Measurements from ENCODE around the gene TOP1.

Gene TOP1

DNA sequence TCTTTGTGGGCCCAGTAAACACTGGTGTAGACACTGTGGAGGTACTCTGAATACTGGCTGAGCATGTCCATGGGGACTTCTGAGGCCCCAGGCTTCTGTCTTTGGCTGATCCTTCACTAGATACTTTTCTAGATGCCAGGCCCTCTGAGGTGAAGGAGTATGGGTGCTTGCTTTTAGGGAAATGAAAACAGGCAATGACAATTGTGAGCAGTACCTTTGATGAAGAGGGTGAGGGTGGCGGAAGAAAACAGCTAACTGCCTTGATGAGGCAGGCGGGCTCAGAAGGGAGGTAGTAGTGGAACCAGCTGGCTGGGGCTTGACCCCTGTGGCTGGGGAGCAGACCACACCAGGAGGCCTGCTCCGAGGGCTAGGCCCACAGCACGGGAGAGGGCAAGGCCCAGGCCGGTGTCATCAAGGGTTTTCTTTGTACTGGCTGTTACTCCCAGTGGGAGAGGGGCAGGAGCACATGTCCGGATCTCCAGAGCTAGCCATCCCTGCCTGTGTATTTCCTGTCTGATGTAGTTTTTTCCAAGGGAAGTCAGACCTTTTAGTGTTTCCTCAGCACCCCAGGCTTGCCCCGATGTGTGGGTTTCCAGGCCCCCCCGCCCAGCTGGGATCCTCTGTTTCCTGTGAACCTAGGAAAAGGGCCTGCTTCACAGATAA lies 112.7 kb downstream of the TOP1 start:
- Histone ChIP-seq H3K9ac (ENCODE audit: low read length) (no peak overlapping the region), H3K23ac (ENCODE audit: low read length) (no peak overlapping the region), H3K79me2 (ENCODE audit: control insufficient read depth, insufficient read depth, low read length, poor library complexity) (peaks cover 63% of the 10 kb centered on the region), H3K36me3 (ENCODE audit: control insufficient read depth in 1 of 2, insufficient read depth in 2 of 2, low read length in 2 of 2) (peaks cover 12 to 21% of the 10 kb centered on the region in 2 experiments), H2AFZ (ENCODE audit: insufficient read depth, low read length, poor library complexity) (no peak overlapping the region), H2BK5ac (ENCODE audit: low read depth, low read length, poor library complexity) (no peak overlapping the region), H3K27me3 (ENCODE audit: insufficient read depth, low read length) (no peaks in the 10 kb centered on the region), H3K4me2 (ENCODE audit: low read length) (no peak overlapping the region), H2BK120ac (ENCODE audit: insufficient read depth, low read length, poor library complexity) (no peak overlapping the region), H3K4ac (ENCODE audit: low read depth, low read length) (peak overlapping the region; percentile 93), H4K12ac (ENCODE audit: low read depth, low read length) (no peak overlapping the region), H3K27ac (ENCODE audit: low read depth, low read length) (no peak overlapping the region), H3K4me3 (ENCODE audit: low read depth, low read length) (no peak overlapping the region), H2AK5ac (ENCODE audit: low read length) (no peak overlapping the region), H3K79me1 (ENCODE audit: low read length) (peaks cover 20% of the 10 kb centered on the region), H2BK12ac (ENCODE audit: low read length) (no peak overlapping the region), H3K4me1 (ENCODE audit: control insufficient read depth in 1 of 2, insufficient read depth in 2 of 2, low read length in 2 of 2) (peaks cover 14 to 31% of the 10 kb centered on the region in 2 experiments), H4K8ac (ENCODE audit: low read depth, low read length) (no peak overlapping the region), H3K14ac (ENCODE audit: low read length) (no peak overlapping the region), H4K91ac (ENCODE audit: low read depth, low read length) (no peak overlapping the region), H3K9me3 (ENCODE audit: insufficient read depth, low read depth, low read length) (peaks cover 2% of the 10 kb centered on the region), H3K18ac (ENCODE audit: low read length) (no peak overlapping the region)
- WGBS (ENCODE audit: extremely low coverage, insufficient coverage, insufficient read length): no CpG with 5 or more reads among the region's 8 CpGs
- DNase-seq: no peak

- Histone ChIP-seq H3K14ac (ENCODE audit: low read length) (no peak overlapping the region), H2BK120ac (ENCODE audit: insufficient read depth, low read length, poor library complexity) (no peak overlapping the region), H3K79me2 (ENCODE audit: control insufficient read depth, insufficient read depth, low read length, poor library complexity) (peaks cover 58% of the 10 kb centered on the region), H3K4me2 (ENCODE audit: low read length) (no peak overlapping the region), H3K79me1 (ENCODE audit: low read length) (peaks cover 13% of the 10 kb centered on the region), H3K9me3 (ENCODE audit: insufficient read depth, low read depth, low read length) (peaks cover 2% of the 10 kb centered on the region), H3K4me3 (ENCODE audit: low read depth, low read length) (no peak overlapping the region), H3K18ac (ENCODE audit: low read length) (no peak overlapping the region), H3K4ac (ENCODE audit: low read depth, low read length) (peak overlapping the region; percentile 1), H3K27ac (ENCODE audit: low read depth, low read length) (no peak overlapping the region), H2BK5ac (ENCODE audit: low read depth, low read length, poor library complexity) (no peak overlapping the region), H3K36me3 (ENCODE audit: control insufficient read depth in 1 of 2, insufficient read depth in 2 of 2, low read length in 2 of 2) (peaks cover 15 to 22% of the 10 kb centered on the region in 2 experiments), H4K12ac (ENCODE audit: low read depth, low read length) (no peak overlapping the region), H2AFZ (ENCODE audit: insufficient read depth, low read length, poor library complexity) (no peak overlapping the region), H4K91ac (ENCODE audit: low read depth, low read length) (no peak overlapping the region), H2BK12ac (ENCODE audit: low read length) (no peak overlapping the region), H4K8ac (ENCODE audit: low read depth, low read length) (no peak overlapping the region), H3K27me3 (ENCODE audit: insufficient read depth, low read length) (no peaks in the 10 kb centered on the region), H3K23ac (ENCODE audit: low read length) (no peak overlapping the region), H3K9ac (ENCODE audit: low read length) (no peak overlapping the region), H2AK5ac (ENCODE audit: low read length) (no peak overlapping the region), H3K4me1 (ENCODE audit: control insufficient read depth in 1 of 2, insufficient read depth in 2 of 2, low read length in 2 of 2) (peaks cover 15 to 27% of the 10 kb centered on the region in 2 experiments)
- DNase-seq: no peak
- no CpG with 5 or more reads among the region's 4 CpGs for WGBS (ENCODE audit: extremely low coverage, insufficient coverage, insufficient read length)
Observed at GRCh38 chr20:41142245-41142644, 113.6 kb downstream of the TOP1 start.

DNA sequence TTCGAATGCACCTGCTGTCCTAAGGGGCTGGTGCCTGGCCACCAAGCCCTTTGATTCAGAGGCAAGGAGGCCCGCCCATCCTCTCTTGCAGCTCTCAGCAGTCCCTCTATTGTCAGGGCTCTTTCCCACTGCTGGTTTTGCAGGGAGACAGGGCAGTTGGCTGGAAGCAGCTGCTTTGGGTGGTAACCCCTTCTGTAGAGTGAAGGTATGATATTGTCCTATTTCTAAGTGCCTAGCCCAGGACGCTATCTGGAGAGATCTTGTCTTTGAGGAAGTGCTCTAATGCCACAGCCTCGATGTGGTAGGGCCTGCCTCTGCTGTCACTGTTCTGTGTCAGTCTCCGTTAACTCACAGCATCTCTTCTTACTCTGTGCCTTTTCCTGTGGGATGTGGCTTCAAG lies 114.3 kb downstream of the TOP1 start:
- no peak overlapping the region for H2AFZ ChIP-seq (ENCODE audit: insufficient read depth, low read length, poor library complexity)
- H3K79me2 ChIP-seq (ENCODE audit: control insufficient read depth, insufficient read depth, low read length, poor library complexity): peaks cover 52% of the 10 kb centered on the region
- peaks cover 15 to 22% of the 10 kb centered on the region in 2 experiments for H3K36me3 ChIP-seq (ENCODE audit: control insufficient read depth in 1 of 2, insufficient read depth in 2 of 2, low read length in 2 of 2)
- no peak overlapping the region for H3K27ac ChIP-seq (ENCODE audit: low read depth, low read length)
- no CpG with 5 or more reads among the region's 5 CpGs for WGBS (ENCODE audit: extremely low coverage, insufficient coverage, insufficient read length)
- H3K79me1 ChIP-seq (ENCODE audit: low read length): peaks cover 8% of the 10 kb centered on the region
- H3K18ac ChIP-seq (ENCODE audit: low read length): no peak overlapping the region
- no peak overlapping the region for H3K9ac ChIP-seq (ENCODE audit: low read length)
- no peak overlapping the region for H3K4me3 ChIP-seq (ENCODE audit: low read depth, low read length)
- no peak overlapping the region for H4K12ac ChIP-seq (ENCODE audit: low read depth, low read length)
- H3K23ac ChIP-seq (ENCODE audit: low read length): no peak overlapping the region
- no peak overlapping the region for H2BK120ac ChIP-seq (ENCODE audit: insufficient read depth, low read length, poor library complexity)
- H4K8ac ChIP-seq (ENCODE audit: low read depth, low read length): no peak overlapping the region
- no peak for DNase-seq
- no peak overlapping the region for H3K4me2 ChIP-seq (ENCODE audit: low read length)
- no peaks in the 10 kb centered on the region for H3K27me3 ChIP-seq (ENCODE audit: insufficient read depth, low read length)
- H2AK5ac ChIP-seq (ENCODE audit: low read length): no peak overlapping the region
- no peak overlapping the region for H3K14ac ChIP-seq (ENCODE audit: low read length)
- H3K4ac ChIP-seq (ENCODE audit: low read depth, low read length): peak overlapping the region; percentile 87
- no peak overlapping the region for H4K91ac ChIP-seq (ENCODE audit: low read depth, low read length)
- H3K4me1 ChIP-seq (ENCODE audit: control insufficient read depth in 1 of 2, insufficient read depth in 2 of 2, low read length in 2 of 2): peaks cover 15 to 27% of the 10 kb centered on the region in 2 experiments
- H3K9me3 ChIP-seq (ENCODE audit: insufficient read depth, low read depth, low read length): peaks cover 2% of the 10 kb centered on the region
- H2BK5ac ChIP-seq (ENCODE audit: low read depth, low read length, poor library complexity): no peak overlapping the region
- H2BK12ac ChIP-seq (ENCODE audit: low read length): no peak overlapping the region

DNA sequence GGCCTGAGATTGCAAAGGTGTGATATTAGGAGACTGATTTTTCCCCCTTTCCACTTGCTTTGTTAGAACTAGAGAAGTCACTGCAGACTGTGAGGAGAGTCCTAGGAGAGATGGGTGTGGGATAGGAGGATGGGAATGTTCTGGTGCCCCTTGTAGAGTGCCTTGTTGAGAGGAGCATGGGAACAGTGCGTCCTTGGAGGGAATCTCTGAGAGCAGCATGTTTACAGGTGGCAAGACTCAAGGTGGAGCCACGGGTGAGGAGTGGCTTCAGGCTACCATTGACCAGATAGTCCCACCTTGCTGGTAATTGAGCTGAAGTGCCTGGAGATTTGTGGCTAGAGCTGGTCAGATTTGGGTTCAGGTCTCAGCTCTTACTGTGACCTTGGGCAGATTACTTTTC lies 114.7 kb downstream of the TOP1 start:
- Histone ChIP-seq H3K4me3 (ENCODE audit: low read depth, low read length) (no peak overlapping the region), H3K27ac (ENCODE audit: low read depth, low read length) (no peak overlapping the region), H4K12ac (ENCODE audit: low read depth, low read length) (no peak overlapping the region), H3K4me1 (ENCODE audit: control insufficient read depth in 1 of 2, insufficient read depth in 2 of 2, low read length in 2 of 2) (peaks cover 15 to 27% of the 10 kb centered on the region in 2 experiments), H4K8ac (ENCODE audit: low read depth, low read length) (no peak overlapping the region), H2BK120ac (ENCODE audit: insufficient read depth, low read length, poor library complexity) (no peak overlapping the region), H3K4me2 (ENCODE audit: low read length) (no peak overlapping the region), H3K4ac (ENCODE audit: low read depth, low read length) (peak overlapping the region; percentile 87), H2BK5ac (ENCODE audit: low read depth, low read length, poor library complexity) (no peak overlapping the region), H3K79me2 (ENCODE audit: control insufficient read depth, insufficient read depth, low read length, poor library complexity) (peaks cover 48% of the 10 kb centered on the region), H2AK5ac (ENCODE audit: low read length) (no peak overlapping the region), H3K14ac (ENCODE audit: low read length) (no peak overlapping the region), H3K18ac (ENCODE audit: low read length) (no peak overlapping the region), H3K9ac (ENCODE audit: low read length) (no peak overlapping the region), H3K79me1 (ENCODE audit: low read length) (peaks cover 4% of the 10 kb centered on the region), H2BK12ac (ENCODE audit: low read length) (no peak overlapping the region), H3K27me3 (ENCODE audit: insufficient read depth, low read length) (no peaks in the 10 kb centered on the region), H4K91ac (ENCODE audit: low read depth, low read length) (no peak overlapping the region), H3K36me3 (ENCODE audit: control insufficient read depth in 1 of 2, insufficient read depth in 2 of 2, low read length in 2 of 2) (peaks cover 15 to 22% of the 10 kb centered on the region in 2 experiments), H3K9me3 (ENCODE audit: insufficient read depth, low read depth, low read length) (peaks cover 2% of the 10 kb centered on the region), H2AFZ (ENCODE audit: insufficient read depth, low read length, poor library complexity) (no peak overlapping the region), H3K23ac (ENCODE audit: low read length) (no peak overlapping the region)
- no CpG with 5 or more reads among the region's 2 CpGs for WGBS (ENCODE audit: extremely low coverage, insufficient coverage, insufficient read length)
- no peak for DNase-seq
